Activated CD8-positive, alpha-beta memory T cell treated with anti-CD3 and anti-CD28 coated beads, Interleukin-2, amount 10 ng/mL, durations not matched to agents 7 days and 5 days (primary cell): ENCODE data around the gene EYA3. TPM values are rescaled to one million over a fixed set of nuclear protein-coding genes. Genes with fewer than 3 reads are reported as not detected.

Source experiments
- ATAC-seq: fragments of 150-1000 bp; cut with Tn5 transposase; one replicate; pipeline ENCODE4 v1.10.0; 2021; ENCODE audit warnings: moderate library complexity
- CTCF ChIA-PET: fragments of 350-600 bp; sonication (Branson Sonifier 250); formaldehyde crosslinking; loops from one replicate; lab custom pipeline; 2021; ENCODE audit warnings: antibody characterized with exemption; lab: Charles Lee
- DNase-seq: peaks from one replicate; pipeline ENCODE4 v3.0.0-alpha.2; 2020
- H3K27ac Mint-ChIP-seq: one replicate; pipeline ENCODE4 v1.8.0; 2021; ENCODE audit warnings: mild to moderate bottlenecking, mixed read lengths
- H3K27me3 Mint-ChIP-seq: one replicate; pipeline ENCODE4 v1.8.0; 2021; ENCODE audit warnings: mixed read lengths
- H3K36me3 Mint-ChIP-seq: one replicate; pipeline ENCODE4 v1.8.0; 2021; ENCODE audit warnings: mild to moderate bottlenecking, mixed read lengths
- H3K4me1 Mint-ChIP-seq: one replicate; pipeline ENCODE4 v1.8.0; 2021; ENCODE audit warnings: mixed read lengths
- H3K4me3 Mint-ChIP-seq: one replicate; pipeline ENCODE4 v1.8.0; 2021; ENCODE audit warnings: mild to moderate bottlenecking, moderate library complexity, mixed read lengths
- H3K9me3 Mint-ChIP-seq: one replicate; pipeline ENCODE4 v1.8.0; 2022; ENCODE audit warnings: low read depth, mixed read lengths
- total RNA-seq, 2 experiments: library from RNA; stranded (reverse); gene quantifications; one replicate each; pipeline ENCODE4 v1.2.3, GENCODE V29; 2021

The EYA3 gene
- total RNA-seq, 2 experiments from 2014 or later, result 33.2 to 33.4 TPM

DNA sequence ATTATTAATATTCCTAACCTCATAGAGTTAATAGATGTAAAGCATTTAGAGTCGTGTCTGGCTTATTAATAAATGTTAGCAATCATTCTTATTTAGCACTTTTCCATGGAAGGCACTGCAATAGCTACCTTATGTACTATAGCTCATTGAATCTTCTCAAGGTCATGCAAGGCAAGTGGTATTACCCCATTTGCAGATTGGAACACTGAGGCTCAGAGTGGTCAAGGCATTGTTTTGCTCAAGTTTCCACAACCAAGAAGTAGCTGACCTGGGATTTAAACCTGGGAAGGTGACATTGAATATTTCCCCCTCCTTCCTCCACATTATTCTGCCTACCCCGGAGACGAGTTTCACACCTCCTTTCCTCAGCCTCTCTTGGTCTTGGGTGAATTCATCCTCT lies 37.8 kb upstream of the EYA3 start:
- peaks cover 65% of the 10 kb centered on the region for H3K27me3 Mint-ChIP-seq
- H3K36me3 Mint-ChIP-seq, result no peaks in the 10 kb centered on the region
- no peak overlapping the region for H3K4me3 Mint-ChIP-seq
- no peak overlapping the region for H3K27ac Mint-ChIP-seq
- H3K4me1 Mint-ChIP-seq, result peaks cover 5% of the 10 kb centered on the region
- DNase-seq (no peak), ATAC-seq (no peak)
- no peaks in the 10 kb centered on the region for H3K9me3 Mint-ChIP-seq
- CTCF ChIA-PET, result interaction anchor here (1.2 kb wide), 1 partner anchor 35 kb away, joined by 3 read pairs; no protein-coding TSS in a partner anchor

DNA sequence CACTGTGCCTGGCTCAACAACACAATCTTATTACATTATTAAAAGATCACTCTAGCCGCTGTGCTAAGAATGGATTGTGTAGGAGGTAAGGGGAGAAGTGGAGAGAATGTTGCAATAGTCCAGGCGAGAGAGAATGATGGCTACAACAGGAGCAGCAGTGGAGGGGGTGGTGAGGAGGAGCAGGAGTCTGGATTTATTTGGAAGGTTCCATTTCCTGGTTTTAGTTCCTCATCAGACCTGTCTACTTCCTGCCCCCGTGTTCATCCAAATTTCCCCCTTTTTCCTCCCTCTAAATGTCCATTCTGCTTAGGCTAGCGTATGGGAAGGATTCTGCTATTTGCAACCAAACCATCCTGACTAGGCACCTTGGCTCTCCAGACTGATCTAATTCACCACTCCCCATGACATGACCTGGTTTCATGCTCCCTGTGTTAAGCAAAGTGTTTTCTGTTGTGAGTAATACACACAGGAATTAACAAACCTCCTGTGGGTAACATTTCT lies 35.1 kb upstream of the EYA3 start:
- DNase-seq (no peak), ATAC-seq (no peak)
- H3K27me3 Mint-ChIP-seq, result peaks cover 61% of the 10 kb centered on the region
- H3K27ac Mint-ChIP-seq, result no peak overlapping the region
- H3K4me3 Mint-ChIP-seq, result no peak overlapping the region
- no peaks in the 10 kb centered on the region for H3K36me3 Mint-ChIP-seq
- peaks cover 8% of the 10 kb centered on the region for H3K4me1 Mint-ChIP-seq
- CTCF ChIA-PET, result interaction anchor here (0.7 kb wide), 1 partner anchor 61 kb away, joined by 3 read pairs; no protein-coding TSS in a partner anchor
- no peaks in the 10 kb centered on the region for H3K9me3 Mint-ChIP-seq

DNA sequence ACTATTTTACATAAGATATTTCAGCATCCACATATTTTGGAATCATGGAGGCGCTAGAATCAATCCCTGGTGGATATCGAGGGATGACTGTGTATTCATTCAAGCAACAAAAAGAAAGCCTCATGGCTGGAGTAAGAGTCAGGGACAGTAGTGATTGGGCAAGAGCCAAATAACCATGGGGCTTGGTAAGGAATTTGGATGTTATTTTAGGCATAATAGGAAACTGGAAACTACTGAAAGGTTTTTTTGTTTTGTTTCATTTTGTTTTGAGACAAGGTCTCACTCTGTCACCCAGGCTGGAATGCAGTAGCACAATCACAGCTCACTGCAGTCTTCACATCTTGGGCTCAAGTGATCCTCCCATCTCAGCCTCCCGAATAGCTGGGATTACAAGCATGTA lies 33.8 kb upstream of the EYA3 start:
- H3K4me3 Mint-ChIP-seq, result no peak overlapping the region
- ATAC-seq (no peak), DNase-seq (no peak)
- H3K27ac Mint-ChIP-seq, result no peak overlapping the region
- H3K27me3 Mint-ChIP-seq, result peaks cover 57% of the 10 kb centered on the region
- H3K9me3 Mint-ChIP-seq, result no peaks in the 10 kb centered on the region
- CTCF ChIA-PET, result no interaction called here
- H3K36me3 Mint-ChIP-seq, result no peaks in the 10 kb centered on the region
- H3K4me1 Mint-ChIP-seq, result peaks cover 4% of the 10 kb centered on the region

DNA sequence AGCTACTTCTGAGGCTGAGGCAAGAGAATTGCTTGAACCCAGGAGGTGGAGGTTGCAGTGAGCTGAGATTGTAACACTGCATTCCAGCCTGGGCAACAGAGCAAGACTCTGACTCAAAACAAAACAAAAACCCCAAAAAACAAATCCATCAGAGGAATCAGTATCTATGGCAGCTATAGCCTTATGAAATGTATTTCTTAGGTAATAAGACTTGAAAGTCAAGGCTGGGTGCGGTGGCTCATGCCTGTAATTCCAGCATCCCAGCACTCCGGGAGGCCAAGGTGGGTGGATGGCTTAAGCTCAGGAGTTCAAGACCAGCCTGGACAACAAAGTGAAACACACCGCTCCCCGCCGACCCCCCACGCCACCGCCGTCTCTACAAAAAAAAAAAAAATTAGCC lies 31.1 kb upstream of the EYA3 start:
- H3K4me1 Mint-ChIP-seq, result peaks cover 14% of the 10 kb centered on the region
- H3K9me3 Mint-ChIP-seq, result no peaks in the 10 kb centered on the region
- no peak overlapping the region for H3K4me3 Mint-ChIP-seq
- CTCF ChIA-PET, result no interaction called here
- no peak overlapping the region for H3K27ac Mint-ChIP-seq
- ATAC-seq, result no peak
- peaks cover 46% of the 10 kb centered on the region for H3K27me3 Mint-ChIP-seq
- no peaks in the 10 kb centered on the region for H3K36me3 Mint-ChIP-seq
- no peak for DNase-seq

DNA sequence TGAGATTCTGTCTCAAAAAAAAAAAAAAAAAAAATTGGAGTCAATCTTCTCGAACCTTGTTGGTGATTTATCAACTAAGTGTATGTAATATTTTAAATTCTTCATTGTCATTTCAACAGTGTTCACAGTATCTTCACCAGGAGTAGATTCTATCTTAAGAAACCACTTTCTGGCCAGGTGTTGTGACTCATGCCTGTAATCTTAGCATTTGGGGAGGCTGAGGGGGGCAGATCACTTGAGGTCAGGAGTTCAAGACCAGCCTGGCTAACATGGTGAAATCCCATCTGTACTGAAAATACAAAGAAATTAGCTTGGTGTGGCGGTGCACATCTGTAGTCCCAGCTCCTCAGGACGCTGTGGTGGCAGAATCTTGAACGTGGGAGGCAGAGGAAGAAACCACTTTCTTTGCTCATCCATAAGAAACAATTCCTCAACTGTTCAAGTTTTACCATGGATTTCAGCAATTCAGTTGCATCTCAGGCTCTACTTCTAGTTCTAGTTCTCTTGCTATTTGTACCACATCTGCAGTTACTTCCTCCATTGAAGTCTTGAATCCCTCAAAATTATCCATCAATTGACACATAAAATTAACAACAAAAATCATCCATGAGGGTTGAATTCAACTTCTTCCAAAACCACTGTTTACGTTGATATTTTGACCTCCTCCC lies 30.4 kb upstream of the EYA3 start:
- no peaks in the 10 kb centered on the region for H3K9me3 Mint-ChIP-seq
- H3K36me3 Mint-ChIP-seq, result no peaks in the 10 kb centered on the region
- ATAC-seq (no peak), DNase-seq (no peak)
- no peak overlapping the region for H3K27ac Mint-ChIP-seq
- H3K27me3 Mint-ChIP-seq, result peaks cover 50% of the 10 kb centered on the region
- CTCF ChIA-PET, result no interaction called here
- peaks cover 17% of the 10 kb centered on the region for H3K4me1 Mint-ChIP-seq
- H3K4me3 Mint-ChIP-seq, result no peak overlapping the region

GRCh38 chr1:28115267-28115666 lies 26.9 kb upstream of the EYA3 start:
- Mint-ChIP-seq H3K4me3 (no peak overlapping the region), H3K9me3 (no peaks in the 10 kb centered on the region)
- peak; percentile 46 for ATAC-seq

DNA sequence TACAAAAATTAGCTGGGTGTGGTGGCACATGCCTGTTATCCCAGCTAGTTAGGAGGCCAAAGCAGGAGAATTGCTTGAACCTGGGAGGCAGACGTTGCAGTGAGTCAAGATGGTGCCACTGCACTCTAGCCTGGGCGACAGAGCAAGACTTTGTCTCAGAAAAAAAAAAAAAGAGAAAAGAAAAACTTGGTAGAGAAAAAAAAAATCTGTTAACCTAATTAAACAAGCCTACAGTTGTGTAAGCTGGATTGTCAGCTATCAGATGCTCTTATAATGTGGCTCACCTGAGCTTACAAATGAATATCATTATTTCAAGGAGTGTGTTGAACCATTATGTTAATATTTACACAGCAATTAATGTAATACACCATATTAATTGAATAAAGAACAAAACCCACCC lies 26.4 kb upstream of the EYA3 start:
- H3K27ac Mint-ChIP-seq, result no peak overlapping the region
- ATAC-seq, result no peak

More at GRCh38 chr1:28115267-28115666, 26.9 kb upstream of the EYA3 start:
- CTCF ChIA-PET, result interaction anchor here (0.6 to 1.5 kb wide), 4 partner anchors 34 to 171 kb away, joined by 3 read pairs; no protein-coding TSS in a partner anchor
- DNase-seq, result peak; percentile 75
- Mint-ChIP-seq H3K27ac (peak overlapping the region; percentile 45), H3K27me3 (peaks cover 54% of the 10 kb centered on the region), H3K4me1 (peaks cover 38% of the 10 kb centered on the region), H3K36me3 (peaks cover 4% of the 10 kb centered on the region)

GRCh38 chr1:28113242-28113572 lies 24.8 kb upstream of the EYA3 start:
- CTCF ChIA-PET, result interaction anchor here (1.2 to 3.0 kb wide), 4 partner anchors 22 to 95 kb away, joined by 3 to 11 read pairs (median 6); no protein-coding TSS in a partner anchor
- DNase-seq, result no peak
- no peak overlapping the region for H3K4me3 Mint-ChIP-seq
- H3K36me3 Mint-ChIP-seq, result peaks cover 4% of the 10 kb centered on the region
- peaks cover 46% of the 10 kb centered on the region for H3K27me3 Mint-ChIP-seq
- H3K9me3 Mint-ChIP-seq, result no peaks in the 10 kb centered on the region
- peak; percentile 38 for ATAC-seq
- H3K4me1 Mint-ChIP-seq, result peaks cover 34% of the 10 kb centered on the region
- H3K27ac Mint-ChIP-seq, result no peak overlapping the region

More for the DNA sequence above, 26.4 kb upstream of the EYA3 start:
- Mint-ChIP-seq H3K4me1 (peaks cover 38% of the 10 kb centered on the region), H3K27me3 (peaks cover 54% of the 10 kb centered on the region), H3K36me3 (peaks cover 4% of the 10 kb centered on the region), H3K4me3 (no peak overlapping the region), H3K9me3 (no peaks in the 10 kb centered on the region)
- CTCF ChIA-PET, result interaction anchor here (0.6 to 1.5 kb wide), 6 partner anchors 21 to 171 kb away, joined by 3 to 4 read pairs (median 3); partner anchors contain the start of gene EYA3
- no peak for DNase-seq

DNA sequence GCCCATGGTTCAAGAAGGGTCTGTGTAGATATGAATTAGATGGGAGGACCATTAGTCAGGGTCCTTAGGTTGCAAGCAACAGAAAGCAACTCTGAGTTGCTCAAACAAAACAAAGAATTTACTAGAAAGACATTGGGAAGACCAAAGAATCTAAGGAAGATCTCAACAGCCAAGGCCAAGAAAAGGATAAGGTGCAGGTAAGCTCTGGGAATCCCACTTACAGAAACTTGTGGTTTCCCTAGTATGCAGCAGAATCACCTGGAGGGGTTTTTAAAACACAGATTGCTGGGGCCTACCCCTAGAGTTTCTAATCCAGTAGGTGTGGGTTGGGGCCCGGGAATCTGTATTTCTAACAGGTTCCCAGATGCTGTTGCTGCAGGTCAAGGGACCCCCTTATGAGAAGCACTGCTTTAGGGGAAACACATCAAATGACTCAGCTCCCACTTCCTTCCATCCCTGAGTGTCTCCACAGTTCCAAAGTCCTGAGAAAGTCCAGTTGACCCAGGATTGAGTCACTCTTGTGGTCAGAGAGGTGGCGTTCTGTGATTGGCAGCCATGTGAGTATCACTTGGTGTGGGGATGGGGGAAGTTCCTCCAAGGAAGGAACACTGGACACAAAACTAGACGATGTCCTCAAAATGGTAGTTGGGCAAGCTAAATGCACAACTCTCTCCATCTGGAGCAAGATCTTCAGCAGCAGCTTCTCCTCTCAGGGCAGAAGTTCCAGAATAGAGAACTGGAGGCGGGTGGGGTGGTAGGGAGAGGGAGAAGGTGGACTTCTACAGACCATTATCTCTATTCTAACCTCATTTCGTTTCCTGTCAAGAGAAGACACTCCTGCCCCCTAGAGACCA lies 24.2 kb upstream of the EYA3 start:
- no peak for DNase-seq
- Mint-ChIP-seq H3K27me3 (peaks cover 44% of the 10 kb centered on the region), H3K36me3 (peaks cover 4% of the 10 kb centered on the region), H3K4me3 (no peak overlapping the region), H3K27ac (no peak overlapping the region), H3K4me1 (peaks cover 34% of the 10 kb centered on the region), H3K9me3 (no peaks in the 10 kb centered on the region)
- no peak for ATAC-seq
- CTCF ChIA-PET, result interaction anchor here (1.2 to 3.0 kb wide), 4 partner anchors 21 to 97 kb away, joined by 3 to 11 read pairs (median 6); no protein-coding TSS in a partner anchor

- H3K4me3 Mint-ChIP-seq, result no peak overlapping the region
- H3K27me3 Mint-ChIP-seq, result peaks cover 31% of the 10 kb centered on the region
- peak; percentile 50 for ATAC-seq
- DNase-seq, result no peak
- H3K27ac Mint-ChIP-seq, result no peak overlapping the region
- peaks cover 31% of the 10 kb centered on the region for H3K4me1 Mint-ChIP-seq
- CTCF ChIA-PET, result interaction anchor here (1.1 to 1.2 kb wide), 2 partner anchors 23 to 98 kb away, joined by 3 to 4 read pairs; partner anchors contain the start of gene EYA3
- no peaks in the 10 kb centered on the region for H3K9me3 Mint-ChIP-seq
- peaks cover 4% of the 10 kb centered on the region for H3K36me3 Mint-ChIP-seq
Measured at GRCh38 chr1:28111157-28111556, 22.7 kb upstream of the EYA3 start.

GRCh38 chr1:28110555-28110954 lies 22.1 kb upstream of the EYA3 start:
- H3K36me3 Mint-ChIP-seq, result peaks cover 4% of the 10 kb centered on the region
- H3K4me1 Mint-ChIP-seq, result peaks cover 31% of the 10 kb centered on the region
- no peak overlapping the region for H3K27ac Mint-ChIP-seq
- CTCF ChIA-PET, result interaction anchor here (0.6 to 2.5 kb wide), 3 partner anchors 19 to 281 kb away, joined by 3 to 9 read pairs (median 3); partner anchors contain the start of gene EYA3
- no peaks in the 10 kb centered on the region for H3K9me3 Mint-ChIP-seq
- no peak overlapping the region for H3K4me3 Mint-ChIP-seq
- ATAC-seq (no peak), DNase-seq (no peak)
- peaks cover 31% of the 10 kb centered on the region for H3K27me3 Mint-ChIP-seq

DNA sequence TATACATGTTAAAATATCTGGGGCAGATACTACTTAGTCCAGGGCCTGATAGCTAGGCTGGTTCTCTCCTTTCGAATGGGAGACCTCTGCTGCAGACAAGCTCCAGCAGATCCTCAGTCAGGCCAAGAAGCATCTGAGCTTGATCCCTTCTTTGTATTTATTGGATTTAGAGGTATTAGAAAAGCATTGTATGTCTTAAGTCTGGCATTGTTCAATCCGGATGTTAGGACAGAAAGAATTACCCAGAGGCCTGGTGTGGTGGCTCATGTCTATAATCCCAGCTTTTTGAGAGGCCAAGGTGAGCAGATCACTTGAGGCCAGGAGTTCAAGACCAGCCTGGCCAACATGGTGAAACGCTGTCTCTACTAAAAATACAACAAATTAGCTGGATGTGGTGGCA lies 21.2 kb upstream of the EYA3 start:
- CTCF ChIA-PET, result interaction anchor here (2.5 kb wide), 1 partner anchor 18 kb away, joined by 9 read pairs; no protein-coding TSS in a partner anchor
- Mint-ChIP-seq H3K9me3 (no peaks in the 10 kb centered on the region), H3K27me3 (peaks cover 33% of the 10 kb centered on the region), H3K36me3 (peaks cover 4% of the 10 kb centered on the region), H3K27ac (no peak overlapping the region), H3K4me1 (peaks cover 24% of the 10 kb centered on the region), H3K4me3 (no peak overlapping the region)
- ATAC-seq (no peak), DNase-seq (no peak)

GRCh38 chr1:28108001-28108400 lies 19.6 kb upstream of the EYA3 start:
- Mint-ChIP-seq H3K36me3 (peaks cover 4% of the 10 kb centered on the region), H3K4me1 (peaks cover 18% of the 10 kb centered on the region), H3K27ac (no peak overlapping the region), H3K27me3 (peaks cover 31% of the 10 kb centered on the region), H3K9me3 (no peaks in the 10 kb centered on the region), H3K4me3 (no peak overlapping the region)
- no peak for ATAC-seq
- CTCF ChIA-PET, result interaction anchor here (1.7 kb wide), 1 partner anchor 16 kb away, joined by 4 read pairs; no protein-coding TSS in a partner anchor
- DNase-seq, result no peak
